Smooth muscle cell (in vitro differentiated cells): ENCODE measurements around the gene TAB2. TPM values are rescaled to one million over a fixed set of nuclear protein-coding genes. Genes with fewer than 3 reads are reported as not detected.
"Not testable (repeated sequence)": the region's sequence is repeated elsewhere in the genome, so short reads cannot be mapped to it uniquely, and the experiment has no call there.

Experiments used
- DNase-seq: peaks from one replicate; lab custom pipeline; 2025; ENCODE audit not compliant: unreplicated experiment; lab: John Stamatoyannopoulos, UW
- H2AFZ ChIP-seq: fragments of 200-600 bp; sonication (generic); 2 replicates; pipeline ENCODE4 v1.6.0; 2016; ENCODE audit warnings: antibody characterized with exemption, low read depth, mild to moderate bottlenecking
- H3F3A ChIP-seq: fragments of 200-600 bp; sonication (generic); 2 replicates; pipeline ENCODE4 v1.6.0; 2017; ENCODE audit warnings: antibody characterized with exemption, low read depth
- H3K27ac ChIP-seq: fragments of 200-600 bp; sonication (generic); 2 replicates; pipeline ENCODE4 v1.5.1; 2016; ENCODE audit warnings: low read depth, mild to moderate bottlenecking
- H3K27me3 ChIP-seq: fragments of 200-600 bp; sonication (generic); 2 replicates; pipeline ENCODE4 v1.6.1; 2016; ENCODE audit warnings: low read depth, mild to moderate bottlenecking
- H3K36me3 ChIP-seq: fragments of 200-600 bp; sonication (generic); 2 replicates; pipeline ENCODE4 v1.5.1; 2016; ENCODE audit warnings: low read depth
- H3K4me1 ChIP-seq: fragments of 200-600 bp; sonication (generic); 2 replicates; pipeline ENCODE4 v1.5.1; 2016; ENCODE audit warnings: low read depth
- H3K4me2 ChIP-seq: fragments of 200-600 bp; sonication (generic); 2 replicates; pipeline ENCODE4 v1.6.0; 2016; ENCODE audit warnings: mild to moderate bottlenecking
- H3K4me3 ChIP-seq: fragments of 200-600 bp; sonication (generic); 2 replicates; pipeline ENCODE4 v1.5.1; 2016; ENCODE audit warnings: mild to moderate bottlenecking
- H3K79me2 ChIP-seq: fragments of 200-600 bp; sonication (generic); 2 replicates; pipeline ENCODE4 v1.6.0; 2016; ENCODE audit warnings: low read depth, mild to moderate bottlenecking
- H3K9ac ChIP-seq: fragments of 200-600 bp; sonication (generic); 2 replicates; pipeline ENCODE4 v1.6.0; 2016; ENCODE audit warnings: low read depth
- H3K9me3 ChIP-seq: fragments of 200-600 bp; sonication (generic); replicated peaks from 2 replicates; pipeline ENCODE4 v1.5.1; 2016; ENCODE audit warnings: low read depth
- H4K20me1 ChIP-seq: fragments of 200-600 bp; sonication (generic); 2 replicates; pipeline ENCODE4 v1.6.0; 2016; ENCODE audit warnings: low read depth
- WGBS: methylation state at CpG from one replicate; pipeline ENCODE4 v1.1.7; 2016; ENCODE audit warnings: low lambda C conversion rate; 5-methylcytosine and 5-hydroxymethylcytosine counted together
- polyA plus RNA-seq: library from polyadenylated mRNA; unstranded; fragments of >200 nt; fragmentation: Nextera tagmentation; extraction: Ambion mirVana; gene quantifications from 2 replicates; pipeline ENCODE4 v1.2.1, GENCODE V29; 2016
- small RNA-seq: library from RNA; depleted of rRNA; stranded (forward); fragments of <200 nt; gene quantifications from one replicate; pipeline ENCODE3, GENCODE V24; 2014
- total RNA-seq: library from RNA; depleted of rRNA; stranded (reverse); fragments of >200 nt; gene quantifications from 2 replicates; pipeline ENCODE4 v1.2.3, GENCODE V29; 2014
- TF ChIP-seq, protein P1 (sequence below): fragments of 200-600 bp; sonication (generic); IDR thresholded peaks from 2 replicates; pipeline ENCODE4 v1.5.1; 2017; ENCODE audit warnings: borderline replicate concordance, mild to moderate bottlenecking, antibody characterized with exemption; ENCODE audit not compliant: insufficient read depth, poor library complexity, severe bottlenecking

TAB2 gene
- total and polyA plus RNA-seq, 2 experiments from 2014 or later: 12.6 to 78.5 TPM

DNA sequence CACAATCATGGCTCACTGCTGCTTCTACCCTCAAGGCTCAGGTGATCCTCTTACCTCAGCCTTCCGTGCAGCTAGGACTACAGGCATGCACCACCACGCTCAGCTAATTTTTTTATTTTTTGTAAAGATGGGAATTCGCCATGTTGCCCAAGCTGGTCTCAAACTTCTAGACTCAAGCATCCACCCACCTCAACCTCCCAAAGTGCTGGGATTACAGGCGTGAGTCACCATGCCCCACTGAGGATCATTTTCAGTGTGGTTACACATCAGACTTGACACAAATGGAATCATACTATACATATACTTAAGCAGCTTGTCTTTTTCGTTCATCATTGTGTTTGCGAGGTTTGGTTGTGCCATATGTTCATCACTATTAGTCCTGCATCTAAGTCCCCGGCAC, 140.7 kb downstream of the TAB2 start:
- DNase-seq: no peak
- TF ChIP-seq, protein P1, sequence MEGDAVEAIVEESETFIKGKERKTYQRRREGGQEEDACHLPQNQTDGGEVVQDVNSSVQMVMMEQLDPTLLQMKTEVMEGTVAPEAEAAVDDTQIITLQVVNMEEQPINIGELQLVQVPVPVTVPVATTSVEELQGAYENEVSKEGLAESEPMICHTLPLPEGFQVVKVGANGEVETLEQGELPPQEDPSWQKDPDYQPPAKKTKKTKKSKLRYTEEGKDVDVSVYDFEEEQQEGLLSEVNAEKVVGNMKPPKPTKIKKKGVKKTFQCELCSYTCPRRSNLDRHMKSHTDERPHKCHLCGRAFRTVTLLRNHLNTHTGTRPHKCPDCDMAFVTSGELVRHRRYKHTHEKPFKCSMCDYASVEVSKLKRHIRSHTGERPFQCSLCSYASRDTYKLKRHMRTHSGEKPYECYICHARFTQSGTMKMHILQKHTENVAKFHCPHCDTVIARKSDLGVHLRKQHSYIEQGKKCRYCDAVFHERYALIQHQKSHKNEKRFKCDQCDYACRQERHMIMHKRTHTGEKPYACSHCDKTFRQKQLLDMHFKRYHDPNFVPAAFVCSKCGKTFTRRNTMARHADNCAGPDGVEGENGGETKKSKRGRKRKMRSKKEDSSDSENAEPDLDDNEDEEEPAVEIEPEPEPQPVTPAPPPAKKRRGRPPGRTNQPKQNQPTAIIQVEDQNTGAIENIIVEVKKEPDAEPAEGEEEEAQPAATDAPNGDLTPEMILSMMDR: no peak
- Histone ChIP-seq H3K4me3 (no peak overlapping the region), H3K9ac (no peak overlapping the region), H3K4me1 (no peaks in the 10 kb centered on the region), H3K36me3 (no peaks in the 10 kb centered on the region), H3F3A (no peaks in the 10 kb centered on the region), H3K4me2 (no peak overlapping the region), H3K27me3 (no peaks in the 10 kb centered on the region), H4K20me1 (no peaks in the 10 kb centered on the region), H3K79me2 (no peaks in the 10 kb centered on the region), H3K27ac (no peak overlapping the region), H2AFZ (no peak overlapping the region), H3K9me3 (no peaks in the 10 kb centered on the region)
- 89% methylated on average over 7 of the region's 7 CpGs for WGBS

DNA sequence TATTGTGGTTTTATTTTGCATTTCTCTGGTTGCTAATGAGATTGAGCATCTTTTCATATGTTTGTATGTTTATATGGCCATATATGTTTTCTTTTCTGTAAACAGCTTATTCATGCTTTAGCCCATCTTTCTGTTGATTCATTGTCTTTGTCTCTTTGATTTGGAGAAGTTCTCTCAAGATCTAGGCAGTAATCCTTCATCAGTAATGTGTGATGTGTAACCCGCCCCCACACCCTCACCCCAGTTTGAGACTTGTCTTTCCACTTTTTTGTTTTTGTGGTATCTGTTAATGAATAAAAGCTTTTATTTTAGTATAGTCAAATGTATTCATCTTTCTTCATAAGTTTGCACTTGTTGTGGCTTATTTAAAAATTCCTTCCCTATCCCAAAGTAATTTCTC, 141.3 kb downstream of the TAB2 start:
- H3K4me1 ChIP-seq: no peaks in the 10 kb centered on the region
- no peak overlapping the region for H3K4me3 ChIP-seq
- no peaks in the 10 kb centered on the region for H3K9me3 ChIP-seq
- WGBS: 85% methylated on average over 1 of the region's 1 CpG
- no peaks in the 10 kb centered on the region for H3K36me3 ChIP-seq
- DNase-seq: no peak
- H3K4me2 ChIP-seq: no peak overlapping the region
- no peaks in the 10 kb centered on the region for H3K27me3 ChIP-seq
- H2AFZ ChIP-seq: no peak overlapping the region
- H3F3A ChIP-seq: no peaks in the 10 kb centered on the region
- TF ChIP-seq, protein P1: no peak
- no peaks in the 10 kb centered on the region for H3K79me2 ChIP-seq
- no peak overlapping the region for H3K27ac ChIP-seq
- no peak overlapping the region for H3K9ac ChIP-seq
- no peaks in the 10 kb centered on the region for H4K20me1 ChIP-seq

DNA sequence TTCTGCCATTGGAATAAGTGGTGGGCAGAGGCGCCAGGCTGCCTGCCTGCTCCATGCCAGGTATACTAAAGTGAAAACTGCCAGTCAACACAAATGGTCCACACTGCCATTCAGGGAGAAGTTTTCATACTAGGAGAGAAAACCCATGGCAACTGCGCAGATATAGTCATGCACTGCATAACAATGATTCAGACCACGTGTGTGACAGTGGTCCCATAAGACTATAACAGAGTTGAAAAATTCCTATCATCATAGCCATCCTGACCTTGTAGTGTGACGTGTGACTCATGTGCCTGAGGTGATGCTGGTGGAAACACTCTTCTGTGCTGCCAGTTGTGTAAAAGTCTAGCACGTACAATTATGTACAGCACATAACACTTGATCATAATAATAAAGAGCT, 142.2 kb downstream of the TAB2 start:
- Histone ChIP-seq H3K27me3 (no peaks in the 10 kb centered on the region), H3K4me2 (no peak overlapping the region), H3K27ac (no peak overlapping the region), H3K9ac (no peak overlapping the region), H3K9me3 (no peaks in the 10 kb centered on the region), H4K20me1 (no peaks in the 10 kb centered on the region), H3K4me3 (no peak overlapping the region), H3K4me1 (no peaks in the 10 kb centered on the region), H2AFZ (no peak overlapping the region), H3K36me3 (no peaks in the 10 kb centered on the region), H3K79me2 (no peaks in the 10 kb centered on the region), H3F3A (no peaks in the 10 kb centered on the region)
- no peak for DNase-seq
- WGBS: 74% methylated on average over 5 of the region's 5 CpGs
- TF ChIP-seq, protein P1: no peak

DNA sequence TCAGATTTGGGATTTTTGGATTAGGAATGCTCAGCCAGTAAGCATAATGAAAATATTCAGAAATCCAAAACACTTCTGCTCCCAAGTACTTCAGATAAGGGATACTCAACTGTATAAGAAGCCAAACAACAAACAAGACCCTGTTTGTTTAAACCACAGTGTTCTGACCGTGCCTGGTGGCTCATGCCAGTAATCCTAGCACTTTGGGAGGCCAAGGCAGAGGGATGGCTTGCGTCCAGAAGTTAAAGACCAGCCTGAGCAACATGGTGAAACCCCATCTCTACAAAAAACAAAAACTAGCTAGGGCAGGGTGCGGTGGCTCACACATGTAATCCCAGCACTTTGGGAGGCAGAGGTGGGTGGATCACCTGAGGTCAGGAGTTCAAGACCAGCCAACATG, 142.7 kb downstream of the TAB2 start:
- not testable (repeated sequence) for DNase-seq, H4K20me1 ChIP-seq, H3K79me2 ChIP-seq, H3F3A ChIP-seq, H3K4me1 ChIP-seq, H3K27me3 ChIP-seq, H3K4me2 ChIP-seq, H3K9me3 ChIP-seq, H3K36me3 ChIP-seq, H2AFZ ChIP-seq, H3K4me3 ChIP-seq, H3K9ac ChIP-seq, H3K27ac ChIP-seq
- 71% methylated on average over 3 of the region's 3 CpGs for WGBS

Small RNAs within 50 kb of the gene (small RNA-seq; reads per million reads assigned to genes)
- gene RN7SL234P: not detected

Other genes with a start within 250 kb of the TAB2 start
- 1.4 and 5.1 TPM in 2 replicates for gene SUMO4, start 82.5 kb downstream of the TAB2 start, total RNA-seq
- gene SUMO4, start 82.5 kb downstream of the TAB2 start, polyA plus RNA-seq: 0.15 and 2.0 TPM in 2 replicates
- 0.09 TPM in 1 of 2 replicates, not detected in the other for gene ZC3H12D, start 167.3 kb downstream of the TAB2 start, total RNA-seq
- gene ZC3H12D, start 167.3 kb downstream of the TAB2 start, polyA plus RNA-seq: not detected in 2 replicates
- gene PPIL4, start 228.3 kb downstream of the TAB2 start, total RNA-seq: 64.8 and 65.3 TPM in 2 replicates
- 30.8 and 36.8 TPM in 2 replicates for gene PPIL4, start 228.3 kb downstream of the TAB2 start, polyA plus RNA-seq
- 48.0 and 52.6 TPM in 2 replicates for gene GINM1, start 248.7 kb downstream of the TAB2 start, total RNA-seq
- gene GINM1, start 248.7 kb downstream of the TAB2 start, polyA plus RNA-seq: 45.9 and 46.8 TPM in 2 replicates